Upper lobe of left lung (tissue), 4 donors: Measurements from ENCODE around the gene TGFBR3L.

Experiments used
- CTCF ChIP-seq, 6 experiments: fragments of 450-650 bp in 4 of 6; fragments of 200-600 bp in 2 of 6; sonication (generic) in 2 of 6; IDR thresholded peaks; one replicate each; pipeline ENCODE4 v1.5.1; 2016 to 2019; ENCODE audit warnings: antibody characterized with exemption in 6 of 6
- EP300 ChIP-seq, 4 donors: sonication (generic); formaldehyde crosslinking; IDR thresholded peaks; one replicate each; pipeline ENCODE4 v1.5.1; 2017; ENCODE audit warnings: antibody characterized with exemption in 4 of 4, control low read depth in 2 of 4
- POLR2A ChIP-seq, 4 donors: fragments of 450-650 bp; IDR thresholded peaks; one replicate each; pipeline ENCODE4 v1.5.1; 2016 to 2017; ENCODE audit warnings: antibody characterized with exemption in 4 of 4, mild to moderate bottlenecking in 2 of 4
- POLR2AphosphoS5 ChIP-seq, 2 donors: sonication (generic); formaldehyde crosslinking; IDR thresholded peaks; one replicate each; pipeline ENCODE4 v1.5.1; 2017; ENCODE audit warnings: antibody characterized with exemption in 2 of 2

- no peak for TF ChIP-seq POLR2A (IDR thresholded peaks at IDR 0.05)
- no peak for TF ChIP-seq CTCF (IDR thresholded peaks at IDR 0.05)
- TF ChIP-seq POLR2AphosphoS5 (IDR thresholded peaks at IDR 0.05), result no peak
- no peak for TF ChIP-seq EP300 (IDR thresholded peaks at IDR 0.05)
Measured at GRCh38 chr19:7962644-7963268, 48.1 kb downstream of the TGFBR3L start.
